SJCRH30 (cell line): ENCODE results near the gene TBCCD1. TPM values are rescaled to one million over a fixed set of nuclear protein-coding genes. Genes with fewer than 3 reads are reported as not detected.
"Not testable (repeated sequence)": the region's sequence is repeated elsewhere in the genome, so short reads cannot be mapped to it uniquely, and the experiment has no call there.

Source experiments
- DNase-seq, 2 experiments: peaks; one replicate each; pipeline ENCODE4 v3.0.0-alpha.2; 2015 to 2020
- H3K27ac ChIP-seq: fragments of 250-450 bp; sonication (Bioruptor Pico); 2 replicates; pipeline ENCODE4 v1.5.1; 2020; ENCODE audit warnings: mild to moderate bottlenecking, moderate library complexity
- H3K27me3 ChIP-seq: fragments of 250-450 bp; sonication (Bioruptor Pico); 2 replicates; pipeline ENCODE4 v1.5.1; 2020; ENCODE audit warnings: mild to moderate bottlenecking, moderate library complexity
- H3K36me3 ChIP-seq: fragments of 250-450 bp; sonication (Bioruptor Pico); 2 replicates; pipeline ENCODE4 v1.5.1; 2020; ENCODE audit warnings: mild to moderate bottlenecking, moderate library complexity
- H3K4me1 ChIP-seq: fragments of 250-450 bp; sonication (Bioruptor Pico); 2 replicates; pipeline ENCODE4 v1.5.1; 2020; ENCODE audit warnings: mild to moderate bottlenecking, moderate library complexity
- H3K4me3 ChIP-seq: fragments of 250-450 bp; sonication (Bioruptor Pico); 2 replicates; pipeline ENCODE4 v1.5.1; 2020; ENCODE audit warnings: mild to moderate bottlenecking, moderate library complexity
- H3K9me3 ChIP-seq: fragments of 250-450 bp; sonication (Bioruptor Pico); replicated peaks from 2 replicates; pipeline ENCODE4 v1.5.1; 2020; ENCODE audit warnings: mild to moderate bottlenecking, moderate library complexity
- total RNA-seq: library from RNA; depleted of rRNA; stranded (reverse); fragments of >200 nt; shearing (Covaris generic); gene quantifications from 2 replicates; pipeline ENCODE4 v1.2.3, GENCODE V29; 2014; rRNA removed

The TBCCD1 gene
- total RNA-seq, 1 experiment from 2014 or later = 19.1 TPM

DNA sequence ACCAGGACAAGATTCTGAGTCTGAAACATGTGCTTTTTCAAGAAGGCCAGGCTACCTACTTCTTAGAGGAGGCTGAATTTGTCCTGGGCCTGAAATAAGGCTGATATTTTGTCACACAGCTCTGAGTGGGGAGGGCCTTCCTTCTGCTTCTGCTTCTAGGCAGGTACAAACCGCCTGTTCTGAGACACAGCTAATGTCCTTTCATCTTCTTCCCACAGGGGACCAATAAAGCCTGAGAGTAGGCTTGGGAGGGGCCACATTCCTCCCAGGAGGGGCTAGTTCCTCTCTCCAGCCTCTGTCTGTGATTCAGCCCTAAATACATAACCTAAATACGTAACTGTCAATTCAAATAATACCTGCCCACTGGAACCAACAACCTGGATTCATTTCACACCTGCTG lies 57.7 kb downstream of the TBCCD1 start:
- Histone ChIP-seq H3K27ac (no peak overlapping the region), H3K36me3 (no peaks in the 10 kb centered on the region), H3K4me3 (no peak overlapping the region), H3K9me3 (no peaks in the 10 kb centered on the region), H3K4me1 (no peaks in the 10 kb centered on the region), H3K27me3 (no peaks in the 10 kb centered on the region)
- no peak for DNase-seq

DNA sequence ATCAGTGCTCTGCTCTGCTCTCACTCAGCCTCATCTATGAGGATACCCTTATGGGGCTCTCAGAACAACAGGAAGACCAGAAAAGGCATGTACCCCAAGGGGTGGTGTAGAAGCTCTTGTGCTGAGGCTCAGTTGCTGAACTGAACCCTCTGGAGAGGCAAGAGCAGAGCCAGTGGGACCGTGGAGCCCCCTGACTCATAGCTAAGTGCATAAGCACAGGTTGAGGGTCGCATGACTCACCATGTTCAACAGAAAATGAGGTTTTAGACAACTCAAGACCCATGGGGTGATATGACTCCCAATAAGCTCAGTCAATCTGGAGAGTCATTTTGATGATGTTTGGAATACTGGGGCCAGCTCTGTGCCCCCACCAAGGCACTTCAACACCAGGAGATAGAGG lies 60.3 kb downstream of the TBCCD1 start:
- Histone ChIP-seq H3K9me3 (no peaks in the 10 kb centered on the region), H3K27me3 (no peaks in the 10 kb centered on the region), H3K4me1 (no peaks in the 10 kb centered on the region), H3K27ac (no peak overlapping the region), H3K4me3 (no peak overlapping the region), H3K36me3 (no peaks in the 10 kb centered on the region)
- DNase-seq = no peak

DNA sequence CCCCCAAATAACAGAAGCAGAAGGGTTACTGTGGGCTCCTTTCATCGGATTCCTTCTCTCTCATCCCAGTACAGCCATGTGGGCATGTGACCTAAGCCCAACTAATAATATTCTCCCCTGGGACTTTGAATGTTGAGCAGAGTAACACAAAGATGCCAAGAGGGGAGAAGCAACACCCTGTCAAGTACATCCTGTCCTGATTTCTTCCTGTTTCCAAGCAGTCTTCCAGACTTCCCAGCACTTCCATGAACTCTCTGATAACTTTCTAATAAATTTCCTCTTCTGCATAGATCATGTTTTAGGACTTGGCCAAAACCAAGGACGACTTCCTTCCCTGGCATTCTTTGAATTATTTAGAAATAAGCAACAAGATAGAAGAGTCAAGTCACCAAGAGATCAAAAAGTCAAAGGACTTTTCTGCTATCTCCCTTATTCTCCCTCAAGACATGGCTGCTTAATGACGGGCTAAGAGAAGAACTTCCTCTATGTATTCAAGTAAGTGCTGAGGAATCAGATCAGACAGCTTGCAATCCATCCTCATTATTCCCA lies 60.9 kb downstream of the TBCCD1 start:
- no peaks in the 10 kb centered on the region for H3K36me3 ChIP-seq
- no peak overlapping the region for H3K27ac ChIP-seq
- no peak overlapping the region for H3K4me3 ChIP-seq
- no peaks in the 10 kb centered on the region for H3K9me3 ChIP-seq
- H3K4me1 ChIP-seq = no peaks in the 10 kb centered on the region
- DNase-seq = no peak
- H3K27me3 ChIP-seq = no peaks in the 10 kb centered on the region

DNA sequence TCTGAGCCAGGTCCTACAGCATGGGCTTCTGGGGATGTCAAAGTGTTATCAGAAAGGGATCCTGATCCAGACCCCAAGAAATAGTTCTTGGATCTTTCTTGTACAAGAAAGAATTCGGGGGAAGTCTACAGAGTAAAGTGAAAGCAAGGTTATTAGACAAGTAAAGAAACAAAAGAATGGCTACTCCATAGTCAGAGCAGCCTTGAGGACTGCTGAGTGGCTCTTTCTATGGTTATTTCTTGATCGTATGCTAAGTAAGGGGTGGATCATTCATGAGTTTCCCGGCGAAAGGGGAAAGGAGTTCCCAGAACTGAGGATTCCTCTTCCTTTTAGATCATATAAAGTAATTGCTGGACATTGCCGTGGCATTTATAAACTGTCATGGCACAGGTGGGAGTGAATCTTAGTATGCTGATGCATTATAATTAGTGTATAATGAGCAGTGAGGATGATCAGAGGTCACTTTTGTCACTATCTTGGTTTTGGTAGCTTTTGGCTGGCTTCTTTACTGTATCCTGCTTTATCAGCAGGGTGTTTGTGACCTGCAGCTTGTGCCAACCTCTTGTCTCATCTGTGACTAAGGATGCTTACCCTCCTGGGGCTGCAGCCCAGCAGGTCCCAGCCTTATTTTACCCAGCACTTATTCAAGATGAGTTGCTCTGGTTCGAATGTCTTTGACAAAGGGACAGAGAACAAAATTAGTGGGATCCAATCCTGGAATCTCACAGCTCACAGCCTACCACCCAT lies 64.0 kb downstream of the TBCCD1 start:
- no peak for DNase-seq
- Histone ChIP-seq H3K27ac (no peak overlapping the region), H3K4me3 (no peak overlapping the region), H3K4me1 (no peaks in the 10 kb centered on the region), H3K27me3 (no peaks in the 10 kb centered on the region), H3K9me3 (no peaks in the 10 kb centered on the region), H3K36me3 (no peaks in the 10 kb centered on the region)

DNA sequence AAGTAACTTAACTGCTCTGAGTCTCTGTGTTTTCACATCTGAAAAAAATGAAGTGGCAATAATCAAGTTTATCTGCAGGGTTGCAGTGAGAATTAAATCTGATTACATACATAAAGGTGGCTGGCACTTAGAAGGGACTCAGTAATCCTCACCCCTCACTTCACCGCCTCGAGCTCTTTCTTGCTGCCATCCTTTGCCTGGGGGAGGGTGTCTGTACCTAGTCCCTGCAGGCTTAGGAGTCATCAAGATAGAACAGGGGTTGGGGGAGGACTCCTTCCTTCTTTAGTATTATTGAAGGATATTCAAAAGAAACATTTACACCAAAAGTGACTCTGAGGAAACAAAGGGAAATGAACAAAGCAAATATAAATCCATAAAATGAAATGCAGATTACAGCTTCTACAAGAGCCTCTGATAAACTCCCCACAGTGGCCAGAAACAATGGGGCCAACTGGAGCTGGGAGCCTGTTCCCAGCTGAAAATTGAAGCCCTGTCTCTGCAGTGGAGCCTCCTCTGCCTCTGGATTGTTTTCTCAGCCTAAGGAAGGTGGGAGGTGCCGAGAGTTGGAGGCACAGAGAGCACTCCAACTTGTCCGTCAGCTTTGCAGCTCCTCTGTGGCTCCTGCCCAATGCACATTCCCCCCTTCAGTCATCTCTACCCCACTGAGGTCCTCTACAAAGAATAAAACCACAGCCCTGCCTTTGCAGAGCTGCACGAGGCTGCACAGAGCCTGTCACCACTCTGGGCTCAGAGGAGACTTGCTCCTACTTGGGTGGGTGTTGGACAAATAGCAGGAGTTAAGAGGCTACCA lies 64.8 kb downstream of the TBCCD1 start:
- Histone ChIP-seq H3K4me1 (no peaks in the 10 kb centered on the region), H3K4me3 (no peak overlapping the region), H3K27ac (no peak overlapping the region), H3K9me3 (no peaks in the 10 kb centered on the region), H3K27me3 (no peaks in the 10 kb centered on the region), H3K36me3 (no peaks in the 10 kb centered on the region)
- DNase-seq = no peak

DNA sequence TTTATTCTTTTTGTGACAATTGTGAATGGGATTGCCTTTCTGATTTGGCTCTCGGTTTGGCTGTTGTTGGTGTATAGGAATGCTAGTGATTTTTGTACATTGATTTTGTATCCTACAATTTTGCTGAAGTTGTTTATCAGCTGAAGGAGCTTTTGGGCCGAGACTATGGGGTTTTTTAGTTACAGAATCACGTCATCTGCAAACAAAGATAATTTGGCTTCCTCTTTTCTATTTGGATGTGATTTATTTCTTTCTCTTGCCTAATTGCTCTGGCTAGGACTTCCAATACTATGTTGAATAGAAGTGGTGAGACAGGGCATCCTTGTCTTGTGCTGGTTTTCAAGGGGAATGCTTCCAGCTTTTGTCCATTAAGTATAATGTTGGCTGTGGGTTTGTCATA lies 67.2 kb downstream of the TBCCD1 start:
- not testable (repeated sequence) for H3K27ac ChIP-seq, H3K27me3 ChIP-seq, DNase-seq

DNA sequence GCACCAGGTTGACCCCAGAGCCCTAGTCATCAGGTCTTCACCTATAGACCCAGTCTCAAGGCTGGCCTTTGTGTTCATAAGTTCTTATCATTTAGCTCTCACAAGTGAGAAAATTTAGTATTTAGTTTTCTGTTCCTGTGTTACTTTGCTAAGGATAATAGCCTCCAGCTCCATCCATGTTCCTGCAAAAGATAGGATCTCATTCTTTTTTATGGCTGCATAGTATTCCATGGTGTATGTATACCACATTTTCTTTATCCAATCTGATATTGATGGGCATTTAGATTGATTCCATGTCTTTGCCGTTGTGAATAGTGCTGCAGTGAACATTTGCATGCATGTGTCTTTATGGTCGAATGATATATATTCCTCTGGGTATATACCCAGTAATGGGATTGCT lies 69.1 kb downstream of the TBCCD1 start:
- not testable (repeated sequence) for H3K4me1 ChIP-seq, H3K4me3 ChIP-seq, H3K9me3 ChIP-seq, H3K27ac ChIP-seq, H3K27me3 ChIP-seq, DNase-seq, H3K36me3 ChIP-seq

More for the DNA sequence above, 67.2 kb downstream of the TBCCD1 start:
- not testable (repeated sequence) for H3K36me3 ChIP-seq, H3K9me3 ChIP-seq, H3K4me3 ChIP-seq, H3K4me1 ChIP-seq

DNA sequence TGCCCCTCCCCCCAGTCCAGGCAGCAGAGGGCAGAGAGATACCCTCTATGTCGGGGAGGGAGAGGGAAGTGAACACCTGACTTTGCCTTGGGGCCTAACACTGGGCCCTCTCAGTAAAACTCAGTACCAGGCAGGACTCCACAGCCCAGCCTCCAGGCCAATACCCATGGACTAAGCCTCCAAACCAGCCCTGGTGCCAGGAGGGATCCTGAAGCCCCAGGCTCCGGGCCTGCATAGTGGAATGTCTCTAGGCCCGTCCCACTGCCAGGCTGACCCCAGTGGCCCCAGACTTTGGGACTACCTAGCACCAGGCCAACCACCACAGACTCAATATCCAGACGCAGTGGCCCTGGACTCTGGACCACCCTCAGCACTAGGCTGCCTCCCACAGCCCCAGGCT lies 69.5 kb downstream of the TBCCD1 start:
- DNase-seq = no peak
- H3K36me3 ChIP-seq = no peaks in the 10 kb centered on the region
- no peak overlapping the region for H3K4me3 ChIP-seq
- H3K9me3 ChIP-seq = no peaks in the 10 kb centered on the region
- H3K27me3 ChIP-seq = peaks cover 3% of the 10 kb centered on the region; the same call in 1 of the 2 replicates
- no peaks in the 10 kb centered on the region for H3K4me1 ChIP-seq
- H3K27ac ChIP-seq = no peak overlapping the region

DNA sequence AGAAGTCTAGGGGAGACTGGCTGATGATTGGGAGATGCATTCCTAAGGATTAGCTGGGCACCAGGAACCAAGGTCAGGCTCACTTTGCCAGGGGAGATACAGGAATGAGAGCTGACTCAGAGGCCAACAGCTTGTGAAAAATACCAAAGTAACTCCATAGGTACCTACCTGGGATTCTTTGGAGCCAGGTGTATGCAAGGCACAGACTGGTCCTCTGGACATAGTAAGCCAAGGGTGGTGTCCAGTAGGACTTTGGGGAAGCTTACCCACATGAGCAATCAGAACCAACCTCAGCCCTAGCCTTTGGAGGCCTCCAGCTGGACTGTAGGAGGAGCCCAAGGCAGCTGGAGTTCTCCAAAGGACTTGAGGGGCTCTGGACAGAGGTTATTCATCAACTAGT lies 70.5 kb downstream of the TBCCD1 start:
- DNase-seq = no peak
- Histone ChIP-seq H3K27me3 (peaks cover 4% of the 10 kb centered on the region; the same call in 1 of the 2 replicates), H3K36me3 (no peaks in the 10 kb centered on the region), H3K9me3 (no peaks in the 10 kb centered on the region), H3K27ac (no peak overlapping the region), H3K4me3 (no peak overlapping the region), H3K4me1 (no peaks in the 10 kb centered on the region)

Other genes with a start within 250 kb of the TBCCD1 start
- 0.08 and 0.10 TPM in 2 replicates for gene DGKG, start 205.1 kb downstream of the TBCCD1 start, total RNA-seq
- gene CRYGS, start 23.0 kb downstream of the TBCCD1 start, total RNA-seq = 0.56 and 0.87 TPM in 2 replicates
- 79.4 and 80.1 TPM in 2 replicates for gene DNAJB11, start 3.4 kb upstream of the TBCCD1 start, total RNA-seq
- not detected in 2 replicates for gene AHSG, start 45.7 kb upstream of the TBCCD1 start, total RNA-seq
- not detected in 2 replicates for gene FETUB, start 73.1 kb upstream of the TBCCD1 start, total RNA-seq
- gene HRG, start 98.7 kb upstream of the TBCCD1 start, total RNA-seq = not detected in 2 replicates
- not detected in 2 replicates for gene KNG1, start 150.0 kb upstream of the TBCCD1 start, total RNA-seq
- gene EIF4A2, start 216.2 kb upstream of the TBCCD1 start, total RNA-seq = 261 and 315 TPM in 2 replicates
- gene RFC4, start 239.1 kb upstream of the TBCCD1 start, total RNA-seq = 85.5 and 96.6 TPM in 2 replicates